ENCODE measurements around the gene PCDH9.

GRCh38 chr13:66995203-66995611 is 234.9 kb downstream of the PCDH9 start:
- TF ChIP-seq CTCF (IDR thresholded peaks at IDR 0.05) (no peak), POLR2AphosphoS5 (IDR thresholded peaks at IDR 0.05; ENCODE audit: insufficient read depth in 1 of 2, low read depth in 1 of 2) (no peak), POLR2A (IDR thresholded peaks at IDR 0.05) (no peak)
